GM12801 (cell line): Measurements from ENCODE around the gene FBXO9.

Source experiments
- TF ChIP-seq, protein P1 (sequence below): IDR thresholded peaks from one replicate; pipeline ENCODE4 v1.5.1; 2011; ENCODE audit warnings: control low read depth; ENCODE audit not compliant: insufficient read length; ENCODE audit errors: extremely low read depth

The FBXO9 gene

DNA sequence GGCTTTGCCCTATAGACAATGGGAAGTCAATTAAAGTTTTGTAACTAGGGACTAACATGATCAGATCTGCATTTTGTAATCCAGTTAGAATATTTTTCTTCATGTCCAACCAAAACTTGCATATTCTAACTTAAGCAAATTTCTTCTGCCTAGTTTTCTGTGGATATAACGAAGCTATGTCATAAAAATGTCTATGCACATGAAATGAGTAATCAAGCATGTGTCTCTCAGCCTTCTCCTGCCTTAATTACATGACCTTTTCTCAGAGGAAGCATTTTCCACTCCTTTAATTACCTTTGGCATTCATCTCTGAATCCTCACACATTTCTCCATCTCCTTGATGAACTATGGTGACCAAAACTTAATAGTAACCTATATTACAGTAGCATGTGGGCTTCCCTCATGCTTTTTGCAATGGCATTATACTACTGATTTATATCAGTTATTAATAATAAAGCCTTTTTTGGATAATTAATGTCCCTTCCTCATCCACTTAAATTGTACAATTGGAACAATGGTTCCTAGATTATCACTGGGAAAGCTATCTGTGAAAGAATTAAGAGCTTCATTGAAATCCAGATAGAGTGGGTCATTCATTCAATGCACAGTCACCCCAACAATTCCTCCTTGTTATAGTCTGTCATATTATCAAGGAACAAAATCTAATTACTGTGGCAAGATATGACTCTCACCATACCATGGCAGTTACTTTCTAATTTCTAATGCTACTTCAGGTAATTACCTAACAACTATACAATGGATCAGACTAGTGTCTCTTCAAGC is 19.1 kb upstream of the FBXO9 start:
- TF ChIP-seq, protein P1, sequence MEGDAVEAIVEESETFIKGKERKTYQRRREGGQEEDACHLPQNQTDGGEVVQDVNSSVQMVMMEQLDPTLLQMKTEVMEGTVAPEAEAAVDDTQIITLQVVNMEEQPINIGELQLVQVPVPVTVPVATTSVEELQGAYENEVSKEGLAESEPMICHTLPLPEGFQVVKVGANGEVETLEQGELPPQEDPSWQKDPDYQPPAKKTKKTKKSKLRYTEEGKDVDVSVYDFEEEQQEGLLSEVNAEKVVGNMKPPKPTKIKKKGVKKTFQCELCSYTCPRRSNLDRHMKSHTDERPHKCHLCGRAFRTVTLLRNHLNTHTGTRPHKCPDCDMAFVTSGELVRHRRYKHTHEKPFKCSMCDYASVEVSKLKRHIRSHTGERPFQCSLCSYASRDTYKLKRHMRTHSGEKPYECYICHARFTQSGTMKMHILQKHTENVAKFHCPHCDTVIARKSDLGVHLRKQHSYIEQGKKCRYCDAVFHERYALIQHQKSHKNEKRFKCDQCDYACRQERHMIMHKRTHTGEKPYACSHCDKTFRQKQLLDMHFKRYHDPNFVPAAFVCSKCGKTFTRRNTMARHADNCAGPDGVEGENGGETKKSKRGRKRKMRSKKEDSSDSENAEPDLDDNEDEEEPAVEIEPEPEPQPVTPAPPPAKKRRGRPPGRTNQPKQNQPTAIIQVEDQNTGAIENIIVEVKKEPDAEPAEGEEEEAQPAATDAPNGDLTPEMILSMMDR = no peak

DNA sequence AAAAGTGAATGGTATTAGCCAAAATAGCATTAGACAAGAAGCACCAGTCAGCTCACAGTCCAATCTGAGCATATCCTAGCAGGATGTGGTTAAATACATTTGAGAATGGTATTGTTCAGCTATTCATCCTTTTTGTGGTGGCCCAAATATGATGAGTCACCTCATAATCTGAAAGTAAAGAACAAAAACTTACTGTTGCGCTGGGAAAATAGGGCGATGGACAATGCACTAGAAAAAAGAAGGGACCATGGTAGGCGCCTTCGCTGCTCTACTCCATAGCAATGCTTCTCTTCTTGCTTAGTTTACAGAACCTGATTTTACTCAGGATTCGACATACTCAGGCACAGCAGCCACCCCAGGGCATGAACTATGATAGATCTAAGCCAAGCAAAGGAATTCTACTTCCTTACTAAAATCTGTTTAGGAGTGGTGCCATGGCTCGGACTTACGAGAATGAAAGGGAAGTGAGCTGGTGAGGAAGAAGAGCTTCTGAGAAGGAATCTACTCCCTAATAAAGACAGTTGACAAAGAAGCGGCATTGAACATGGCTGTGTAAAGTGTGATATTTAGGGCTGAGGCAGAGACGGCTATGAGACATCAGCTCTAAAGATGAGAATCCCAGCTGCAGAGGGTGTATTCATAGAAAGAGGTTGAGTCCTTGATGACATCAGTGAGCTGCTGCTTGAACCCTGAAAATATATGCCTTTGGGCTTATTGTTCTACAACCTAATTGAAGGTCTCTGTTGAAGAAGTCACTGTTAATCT is 16.6 kb upstream of the FBXO9 start:
- TF ChIP-seq, protein P1 = no peak

DNA sequence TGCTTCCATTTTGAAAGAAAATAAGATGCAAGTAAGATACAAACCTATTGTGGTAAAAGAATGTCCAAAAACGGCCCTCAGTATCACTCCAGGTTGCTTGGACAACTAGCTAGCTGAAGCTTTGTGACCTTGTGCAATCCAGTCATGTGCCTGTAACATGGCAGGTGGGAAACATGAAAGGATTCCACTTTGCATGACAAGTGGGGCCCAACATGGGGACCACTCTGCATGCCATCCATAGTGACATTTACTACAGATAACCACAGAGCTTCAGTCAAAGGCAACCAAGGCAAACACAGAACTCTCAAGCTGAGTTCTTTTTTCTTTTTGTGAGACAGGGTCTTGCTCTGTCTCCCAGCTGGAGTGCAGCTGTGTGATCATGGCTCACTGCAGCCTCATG is 15.8 kb upstream of the FBXO9 start:
- TF ChIP-seq, protein P1 = no peak

DNA sequence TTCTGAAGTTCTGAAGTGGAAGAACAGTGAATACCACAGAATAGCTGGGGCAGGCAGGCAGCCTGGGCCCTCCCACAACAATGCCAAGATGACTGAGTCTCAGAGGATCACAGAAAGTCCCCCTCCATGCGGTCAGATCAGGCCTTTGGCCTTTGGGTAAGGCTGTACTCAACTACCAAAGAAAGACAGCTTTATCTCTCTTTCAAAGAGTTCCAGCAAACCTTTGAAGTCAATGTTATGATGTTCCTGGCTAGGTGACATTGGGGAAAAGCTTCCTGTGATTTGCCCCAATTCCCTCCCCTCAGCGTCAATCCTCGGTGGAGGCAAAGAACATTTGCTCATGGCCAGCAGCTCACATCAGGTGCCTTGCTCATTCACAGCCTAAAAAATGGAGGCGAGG is 10.7 kb upstream of the FBXO9 start:
- TF ChIP-seq, protein P1 = no peak

DNA sequence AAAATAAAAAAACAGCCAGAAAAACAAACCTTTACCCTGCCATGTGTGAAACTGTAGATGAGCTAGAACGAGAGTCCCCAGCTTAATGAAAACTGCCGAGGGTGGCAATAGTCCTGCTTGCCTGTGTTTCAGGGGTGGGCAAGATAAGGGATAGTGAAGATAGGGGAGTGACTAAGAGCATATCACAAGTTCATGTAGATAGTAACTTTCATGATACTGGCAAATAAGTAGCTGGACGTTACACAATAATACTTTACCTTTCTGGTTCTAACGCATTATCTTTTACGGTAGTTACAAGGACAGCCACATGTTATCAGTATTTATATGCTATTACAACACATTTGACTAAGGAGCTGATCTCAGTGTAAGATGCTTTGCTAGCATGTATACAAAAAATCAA is 9.3 kb upstream of the FBXO9 start:
- TF ChIP-seq, protein P1 = no peak

DNA sequence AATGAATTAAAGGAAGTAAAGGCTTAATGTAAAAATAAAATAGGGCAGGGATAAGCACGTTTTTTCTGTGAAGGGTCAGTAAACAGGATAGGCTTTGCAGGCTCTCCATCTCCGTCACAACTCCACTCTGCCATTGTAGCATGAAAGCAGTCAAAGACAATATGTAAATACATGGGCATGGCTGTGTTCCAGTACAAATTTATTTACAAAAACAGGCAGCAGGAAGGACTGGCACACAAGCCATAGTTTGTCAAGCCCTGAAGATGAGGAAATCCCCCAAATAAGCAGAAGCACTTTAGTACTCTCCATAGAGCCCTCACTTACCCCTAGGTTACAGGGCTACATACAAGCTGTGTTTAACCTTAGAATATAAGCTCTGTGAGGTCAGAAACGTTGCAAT is 8.9 kb upstream of the FBXO9 start:
- TF ChIP-seq, protein P1 = no peak

DNA sequence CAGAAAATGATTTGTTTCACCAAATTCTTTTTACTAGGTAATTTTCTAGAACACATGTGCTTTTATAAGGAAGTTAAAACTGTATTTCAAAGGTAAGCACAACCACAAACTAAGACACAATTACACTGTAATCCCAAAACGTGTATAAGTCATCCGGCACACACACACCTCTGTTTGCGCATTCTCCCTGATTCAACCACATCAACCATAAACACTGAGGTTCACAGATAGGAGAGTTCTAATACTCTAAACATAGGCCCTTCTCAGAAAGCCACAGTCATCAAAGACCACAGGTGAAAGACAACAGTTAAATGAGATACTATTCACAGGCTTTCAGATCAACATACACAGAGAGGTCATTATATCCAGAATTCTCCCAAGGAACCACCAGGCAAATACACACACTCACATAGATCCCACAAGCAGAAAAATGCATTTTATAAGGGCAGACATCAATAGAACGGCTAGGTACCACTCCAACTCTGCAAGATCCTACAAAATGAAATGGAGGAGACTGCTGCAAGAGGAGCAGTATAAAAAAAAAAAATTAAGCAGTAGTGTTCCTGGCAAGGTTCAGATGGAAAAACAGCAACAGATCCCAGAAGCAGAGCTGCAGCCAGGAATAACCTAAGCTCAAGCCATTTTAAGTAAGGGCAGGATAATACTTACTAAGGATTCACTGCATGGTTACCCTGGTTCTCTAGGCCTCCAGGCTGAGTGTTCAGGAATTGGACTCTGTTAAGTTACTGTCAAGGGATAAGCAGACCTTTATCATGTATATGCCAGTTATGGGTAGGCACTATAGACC is 6.6 kb upstream of the FBXO9 start:
- TF ChIP-seq, protein P1 = no peak
